ENCODE data around the gene FMOD. TPM values are rescaled to one million over a fixed set of nuclear protein-coding genes. Genes with fewer than 3 reads are reported as not detected.

The FMOD gene
- total and polyA plus RNA-seq, 2 donors (not counting 3 experiments of a cell fraction or from before 2014, with no cell fraction given) = 0.11 to 0.12 TPM

DNA sequence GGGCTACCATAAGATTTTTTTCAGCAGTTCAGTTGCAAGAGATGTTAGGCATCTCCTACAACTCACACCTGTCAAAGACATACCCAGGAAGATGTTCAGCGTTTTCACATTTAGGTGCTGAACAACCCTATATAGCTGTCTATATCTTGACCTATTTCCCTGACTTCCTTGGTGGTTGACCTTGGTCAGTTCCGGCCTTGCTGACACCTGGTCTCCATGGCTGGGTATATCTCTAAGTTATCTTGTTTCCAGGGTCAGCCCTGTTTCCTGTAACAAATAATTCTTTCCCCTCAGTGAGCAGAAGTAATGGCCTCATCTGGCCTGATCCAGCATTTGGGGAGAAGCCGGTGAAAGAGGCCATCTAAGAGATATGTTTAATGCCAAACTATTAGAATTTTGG lies 48.0 kb downstream of the FMOD start:
- ChIA-PET POLR2A (no interaction called here), CTCF (no interaction called here)
- FAIRE-seq = no peak
- Histone ChIP-seq H3K4me1 (ENCODE audit: control insufficient read depth, extremely low read depth, insufficient read depth, low read length) (peaks cover 12% of the 10 kb centered on the region), H4K20me1 (replicated peaks; ENCODE audit: control insufficient read depth, extremely low read depth, insufficient read depth, low read length) (peaks cover 5% of the 10 kb centered on the region), H3K4me3 (replicated peaks in 1 of 3; ENCODE audit: insufficient read depth in 1 of 3, low read depth in 1 of 3, low read length in 3 of 3) (no peak overlapping the region), H3K79me2 (ENCODE audit: control insufficient read depth, insufficient read depth, low read length) (peaks cover 6% of the 10 kb centered on the region), H3K9me3 (replicated peaks; ENCODE audit: control insufficient read depth, insufficient read depth, low read length) (no peaks in the 10 kb centered on the region), H3K36me3 (ENCODE audit: control insufficient read depth in 2 of 2, extremely low read depth in 1 of 2, insufficient read depth in 2 of 2, low read length in 2 of 2) (peaks cover 0 to 7% of the 10 kb centered on the region in 2 experiments), H3K27ac (ENCODE audit: insufficient read depth, low read depth, low read length) (no peak overlapping the region), H3K27me3 (ENCODE audit: control insufficient read depth in 2 of 2, insufficient read depth in 2 of 2, low read length in 2 of 2) (peaks cover 7 to 13% of the 10 kb centered on the region in 2 experiments), H3K4me2 (ENCODE audit: insufficient read depth, low read length) (no peak overlapping the region), H2AFZ (ENCODE audit: low read depth, low read length) (no peak overlapping the region), H3K9ac (replicated peaks; ENCODE audit: extremely low read depth, insufficient read depth, low read length) (no peak overlapping the region), H3K9me1 (replicated peaks; ENCODE audit: control insufficient read depth, extremely low read depth, insufficient read depth, low read length) (no peaks in the 10 kb centered on the region)
- no TSS peak for BruUV-seq (replicated peaks)
- intact Hi-C loops (cut with micrococcal nuclease) = no loop called here
- DNase-seq (ENCODE audit: low read depth, low spot score) = no peak
- TF ChIP-seq MYC (IDR thresholded peaks at IDR 0.05; ENCODE audit: low read depth, low read length) = no peak
- no peak for TF ChIP-seq POLR2AphosphoS5 (IDR thresholded peaks at IDR 0.05; ENCODE audit: insufficient read depth, low read depth, low read length)
- TF ChIP-seq POLR2A (IDR thresholded peaks at IDR 0.05; ENCODE audit: low read depth, low read length) = no peak
- dilution Hi-C loops (cut with MboI; ENCODE audit: extremely low pct_ligation_motif_present, low sequenced_read_pairs) = no loop called here

DNA sequence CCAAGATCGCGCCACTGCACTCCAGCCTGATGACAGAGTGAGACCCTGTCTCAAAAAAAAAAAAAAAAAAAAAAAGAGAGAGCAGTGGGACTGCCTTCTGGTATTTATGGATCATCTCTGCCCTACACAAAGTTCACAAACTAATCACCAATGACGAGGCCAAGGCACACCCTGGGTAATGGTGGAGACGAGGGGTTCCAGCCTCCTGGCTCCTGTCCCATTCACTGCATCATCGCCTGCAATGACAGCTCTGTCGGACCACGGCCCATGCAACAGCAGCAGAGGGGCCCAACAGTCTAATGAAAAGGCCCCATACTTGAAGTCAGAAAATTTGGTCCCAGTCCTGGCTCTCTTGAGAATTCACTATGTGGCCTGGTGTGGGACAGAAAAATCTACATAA lies 48.5 kb downstream of the FMOD start:
- no TSS peak for BruUV-seq (replicated peaks)
- DNase-seq (ENCODE audit: low read depth, low spot score) (no peak), FAIRE-seq (no peak)
- Histone ChIP-seq H3K36me3 (ENCODE audit: control insufficient read depth in 2 of 2, extremely low read depth in 1 of 2, insufficient read depth in 2 of 2, low read length in 2 of 2) (peaks cover 0 to 2% of the 10 kb centered on the region in 2 experiments), H3K9me1 (replicated peaks; ENCODE audit: control insufficient read depth, extremely low read depth, insufficient read depth, low read length) (no peaks in the 10 kb centered on the region), H3K4me3 (replicated peaks in 1 of 3; ENCODE audit: insufficient read depth in 1 of 3, low read depth in 1 of 3, low read length in 3 of 3) (no peak overlapping the region), H3K9me3 (replicated peaks; ENCODE audit: control insufficient read depth, insufficient read depth, low read length) (no peaks in the 10 kb centered on the region), H3K9ac (replicated peaks; ENCODE audit: extremely low read depth, insufficient read depth, low read length) (no peak overlapping the region), H2AFZ (ENCODE audit: low read depth, low read length) (no peak overlapping the region), H3K4me2 (ENCODE audit: insufficient read depth, low read length) (no peak overlapping the region), H3K4me1 (ENCODE audit: control insufficient read depth, extremely low read depth, insufficient read depth, low read length) (peaks cover 10% of the 10 kb centered on the region), H3K27ac (ENCODE audit: insufficient read depth, low read depth, low read length) (no peak overlapping the region), H3K27me3 (ENCODE audit: control insufficient read depth in 2 of 2, insufficient read depth in 2 of 2, low read length in 2 of 2) (peaks cover 10 to 13% of the 10 kb centered on the region in 2 experiments), H3K79me2 (ENCODE audit: control insufficient read depth, insufficient read depth, low read length) (peaks cover 4% of the 10 kb centered on the region), H4K20me1 (replicated peaks; ENCODE audit: control insufficient read depth, extremely low read depth, insufficient read depth, low read length) (peaks cover under 1% of the 10 kb centered on the region)
- dilution Hi-C loops (cut with MboI; ENCODE audit: extremely low pct_ligation_motif_present, low sequenced_read_pairs) = no loop called here
- ChIA-PET POLR2A (interaction anchor here (0.7 kb wide), 1 partner anchor 384 kb away, joined by 8 read pairs; no protein-coding TSS in a partner anchor), CTCF (no interaction called here)
- intact Hi-C loops (cut with micrococcal nuclease) = no loop called here
- TF ChIP-seq POLR2AphosphoS5 (IDR thresholded peaks at IDR 0.05; ENCODE audit: insufficient read depth, low read depth, low read length) (no peak), GATA2 (IDR thresholded peaks at IDR 0.05; ENCODE audit: insufficient read depth, insufficient read length, low read depth, low read length) (no peak), FOS (IDR thresholded peaks at IDR 0.05; ENCODE audit: borderline replicate concordance, insufficient read depth, low read length) (no peak)
- TF ChIP-seq, protein P1, sequence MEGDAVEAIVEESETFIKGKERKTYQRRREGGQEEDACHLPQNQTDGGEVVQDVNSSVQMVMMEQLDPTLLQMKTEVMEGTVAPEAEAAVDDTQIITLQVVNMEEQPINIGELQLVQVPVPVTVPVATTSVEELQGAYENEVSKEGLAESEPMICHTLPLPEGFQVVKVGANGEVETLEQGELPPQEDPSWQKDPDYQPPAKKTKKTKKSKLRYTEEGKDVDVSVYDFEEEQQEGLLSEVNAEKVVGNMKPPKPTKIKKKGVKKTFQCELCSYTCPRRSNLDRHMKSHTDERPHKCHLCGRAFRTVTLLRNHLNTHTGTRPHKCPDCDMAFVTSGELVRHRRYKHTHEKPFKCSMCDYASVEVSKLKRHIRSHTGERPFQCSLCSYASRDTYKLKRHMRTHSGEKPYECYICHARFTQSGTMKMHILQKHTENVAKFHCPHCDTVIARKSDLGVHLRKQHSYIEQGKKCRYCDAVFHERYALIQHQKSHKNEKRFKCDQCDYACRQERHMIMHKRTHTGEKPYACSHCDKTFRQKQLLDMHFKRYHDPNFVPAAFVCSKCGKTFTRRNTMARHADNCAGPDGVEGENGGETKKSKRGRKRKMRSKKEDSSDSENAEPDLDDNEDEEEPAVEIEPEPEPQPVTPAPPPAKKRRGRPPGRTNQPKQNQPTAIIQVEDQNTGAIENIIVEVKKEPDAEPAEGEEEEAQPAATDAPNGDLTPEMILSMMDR (IDR thresholded peaks at IDR 0.05; ENCODE audit: extremely low read depth in 1 of 2, insufficient read depth in 1 of 2, low read depth in 1 of 2, low read length in 2 of 2) = no peak
- TF ChIP-seq, protein P2, sequence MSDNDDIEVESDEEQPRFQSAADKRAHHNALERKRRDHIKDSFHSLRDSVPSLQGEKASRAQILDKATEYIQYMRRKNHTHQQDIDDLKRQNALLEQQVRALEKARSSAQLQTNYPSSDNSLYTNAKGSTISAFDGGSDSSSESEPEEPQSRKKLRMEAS (IDR thresholded peaks at IDR 0.05; ENCODE audit: insufficient read depth, insufficient read length) = no peak
